NCI-H1417 (cell line): ENCODE measurements around the gene TNS3.
"Not testable (repeated sequence)": the region's sequence is repeated elsewhere in the genome, so short reads cannot be mapped to it uniquely, and the experiment has no call there.

ENCODE experiments used
- DNase-seq, 3 experiments: peaks; one replicate each; lab custom pipeline; 2025; lab: John Stamatoyannopoulos, UW

Gene TNS3

GRCh38 chr7:47602272-47603004 lies 20.5 kb upstream of the TNS3 start:
- no peak for DNase-seq

GRCh38 chr7:47601881-47602249 lies 20.0 kb upstream of the TNS3 start:
- no peak for DNase-seq

GRCh38 chr7:47601119-47601880 lies 19.4 kb upstream of the TNS3 start:
- DNase-seq = no peak

- DNase-seq = no peak
Measured at GRCh38 chr7:47600199-47601118, 18.5 kb upstream of the TNS3 start.

- no peak for DNase-seq
Measured at GRCh38 chr7:47597379-47597778, 15.5 kb upstream of the TNS3 start.

- no peak for DNase-seq
Measured at GRCh38 chr7:47596502-47597202, 14.7 kb upstream of the TNS3 start.

GRCh38 chr7:47594406-47594805 lies 12.5 kb upstream of the TNS3 start:
- no peak for DNase-seq

- DNase-seq = no peak
Measured at GRCh38 chr7:47591655-47592572, 10.0 kb upstream of the TNS3 start.

- no peak for DNase-seq
Measured at GRCh38 chr7:47591089-47591654, 9.3 kb upstream of the TNS3 start.

GRCh38 chr7:47590215-47590614 lies 8.3 kb upstream of the TNS3 start:
- DNase-seq = not testable (repeated sequence)

GRCh38 chr7:47588704-47589225 lies 6.9 kb upstream of the TNS3 start:
- DNase-seq = no peak

GRCh38 chr7:47587976-47588375 lies 6.1 kb upstream of the TNS3 start:
- DNase-seq = no peak

- DNase-seq = no peak
Measured at GRCh38 chr7:47587351-47587750, 5.4 kb upstream of the TNS3 start.

GRCh38 chr7:47586925-47587324 lies 5.0 kb upstream of the TNS3 start:
- DNase-seq = peak in 2 of 3 experiments; percentile 37 to 54

- not testable (repeated sequence) for DNase-seq
Measured at GRCh38 chr7:47586161-47586670, 4.3 kb upstream of the TNS3 start.

GRCh38 chr7:47584536-47584895 lies 2.6 kb upstream of the TNS3 start:
- no peak for DNase-seq

- DNase-seq = no peak
Measured at GRCh38 chr7:47583739-47584535, 2.0 kb upstream of the TNS3 start.

GRCh38 chr7:47582764-47583738 lies 1.1 kb upstream of the TNS3 start:
- DNase-seq = no peak
